LNCAP (cell line): ENCODE data around the gene MTFP1.
A peak's percentile ranks its signal among the peaks of the same experiment; 100 is the strongest.

ENCODE experiments used
- TF ChIP-seq, protein P1 (sequence below): fragments of 450-650 bp; IDR thresholded peaks from 2 replicates; pipeline ENCODE4 v1.5.1; 2017; ENCODE audit warnings: mild to moderate bottlenecking

Gene MTFP1

DNA sequence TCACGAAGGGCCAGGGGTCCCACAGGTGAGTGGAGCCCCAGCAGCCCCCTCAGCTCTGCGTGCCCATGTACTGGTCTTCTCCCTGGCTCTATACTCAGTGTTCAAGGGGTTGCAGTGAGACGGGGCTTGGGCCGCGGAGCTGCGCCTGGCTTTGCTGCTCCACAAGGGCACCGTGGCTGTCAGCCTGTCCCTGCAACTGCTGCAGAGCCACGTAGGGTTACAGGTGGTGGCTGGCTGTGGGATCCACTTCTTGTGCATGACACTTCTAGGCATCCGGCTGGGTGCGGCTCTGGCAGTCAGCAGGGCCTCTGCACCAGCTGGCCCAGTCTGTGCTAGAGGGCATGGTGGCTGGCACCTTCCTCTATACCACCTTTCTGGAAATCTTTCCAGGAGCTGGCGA is 14.3 kb downstream of the MTFP1 start:
- TF ChIP-seq, protein P1, sequence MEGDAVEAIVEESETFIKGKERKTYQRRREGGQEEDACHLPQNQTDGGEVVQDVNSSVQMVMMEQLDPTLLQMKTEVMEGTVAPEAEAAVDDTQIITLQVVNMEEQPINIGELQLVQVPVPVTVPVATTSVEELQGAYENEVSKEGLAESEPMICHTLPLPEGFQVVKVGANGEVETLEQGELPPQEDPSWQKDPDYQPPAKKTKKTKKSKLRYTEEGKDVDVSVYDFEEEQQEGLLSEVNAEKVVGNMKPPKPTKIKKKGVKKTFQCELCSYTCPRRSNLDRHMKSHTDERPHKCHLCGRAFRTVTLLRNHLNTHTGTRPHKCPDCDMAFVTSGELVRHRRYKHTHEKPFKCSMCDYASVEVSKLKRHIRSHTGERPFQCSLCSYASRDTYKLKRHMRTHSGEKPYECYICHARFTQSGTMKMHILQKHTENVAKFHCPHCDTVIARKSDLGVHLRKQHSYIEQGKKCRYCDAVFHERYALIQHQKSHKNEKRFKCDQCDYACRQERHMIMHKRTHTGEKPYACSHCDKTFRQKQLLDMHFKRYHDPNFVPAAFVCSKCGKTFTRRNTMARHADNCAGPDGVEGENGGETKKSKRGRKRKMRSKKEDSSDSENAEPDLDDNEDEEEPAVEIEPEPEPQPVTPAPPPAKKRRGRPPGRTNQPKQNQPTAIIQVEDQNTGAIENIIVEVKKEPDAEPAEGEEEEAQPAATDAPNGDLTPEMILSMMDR, result no peak

DNA sequence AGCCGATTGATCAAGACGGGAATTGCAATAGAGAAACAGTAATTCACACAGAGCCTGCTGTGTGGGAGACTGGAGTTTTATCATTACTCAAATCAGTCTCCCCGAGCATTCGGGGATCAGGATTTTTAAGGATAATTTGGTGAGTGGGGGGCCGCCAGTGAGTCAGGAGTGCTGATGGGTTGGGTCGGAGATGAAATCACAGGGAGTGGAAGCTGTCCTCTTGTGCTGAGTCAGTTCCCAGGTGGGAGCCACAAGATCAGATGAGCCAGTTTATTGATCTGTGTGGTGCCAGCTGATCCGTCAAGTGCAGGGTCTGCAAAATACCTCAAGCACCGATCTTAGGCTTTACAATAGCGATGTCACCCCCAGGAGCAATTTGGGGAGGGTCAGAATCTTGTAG is 15.5 kb downstream of the MTFP1 start:
- TF ChIP-seq, protein P1, result no peak

DNA sequence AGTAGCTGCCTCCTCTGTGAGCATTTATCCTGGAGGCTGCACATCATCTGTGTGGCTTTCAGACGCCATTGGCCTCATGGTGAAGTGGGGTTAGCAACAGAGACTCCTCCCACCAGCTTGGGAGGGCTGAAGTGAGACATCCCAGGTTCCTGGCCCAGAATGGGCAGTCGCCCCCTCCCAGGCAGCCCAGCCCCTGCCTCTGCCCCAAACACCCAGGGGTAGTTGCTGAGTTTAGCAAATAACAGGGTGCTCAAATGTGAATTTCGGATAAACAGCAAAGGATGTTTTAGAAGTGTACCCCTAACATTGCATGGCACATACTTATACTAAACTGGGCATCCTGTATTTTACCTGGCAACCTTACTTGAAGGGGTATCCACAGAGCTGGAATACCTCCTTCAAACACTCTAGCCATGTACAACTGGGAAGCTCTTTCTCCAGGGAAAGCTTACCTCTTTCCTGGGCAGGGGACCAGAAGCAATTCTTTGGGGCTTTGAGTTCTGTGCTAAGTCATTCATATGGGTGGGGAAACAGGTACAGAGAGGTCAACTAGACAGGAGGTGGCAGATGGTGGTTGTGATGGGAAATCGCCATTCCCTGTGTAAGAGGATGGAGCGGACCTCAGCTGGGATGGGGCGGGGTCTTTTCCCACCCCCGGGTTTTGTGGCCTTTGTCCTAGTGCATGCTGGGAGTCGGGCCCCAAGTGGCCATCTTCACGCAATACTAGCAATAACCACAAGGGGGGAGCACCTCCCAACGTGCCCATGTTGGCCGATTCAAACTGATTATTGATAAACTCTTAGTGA is 19.3 kb downstream of the MTFP1 start:
- TF ChIP-seq, protein P1, result peak; percentile 84

DNA sequence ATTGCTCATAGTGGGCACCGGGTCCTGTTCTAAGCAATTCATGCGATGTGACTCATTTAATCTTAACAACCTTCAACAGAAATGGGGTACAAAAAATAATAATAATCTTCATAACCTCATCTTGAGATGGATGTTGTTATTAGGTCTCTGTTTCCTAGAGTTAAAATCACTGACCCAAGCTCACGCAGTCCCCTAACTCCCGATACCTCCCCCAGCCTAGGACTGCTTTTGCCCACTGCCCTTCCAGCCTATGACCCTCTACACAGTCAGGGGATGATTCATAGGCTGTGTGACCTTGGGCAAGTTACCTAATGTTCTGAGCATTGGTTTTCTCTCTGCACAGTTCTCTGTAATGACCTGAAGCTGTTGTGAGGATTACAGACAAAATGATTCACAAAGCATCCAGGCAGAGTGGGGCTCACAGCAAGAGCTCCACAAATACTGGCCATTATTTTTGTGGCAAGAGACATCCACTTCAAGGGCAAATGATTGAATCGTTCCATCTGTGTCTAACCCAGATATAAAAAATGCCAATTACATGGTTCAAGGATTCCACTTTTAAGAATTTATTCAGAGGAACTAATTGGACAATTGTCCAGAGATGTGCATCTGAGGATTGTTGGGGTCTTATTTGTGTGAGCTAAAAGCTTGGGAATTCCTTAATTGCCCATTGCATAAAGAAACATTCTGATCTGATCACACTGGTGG is 20.0 kb downstream of the MTFP1 start:
- TF ChIP-seq, protein P1, result peak; percentile 10; the same call in 1 of the 2 replicates

DNA sequence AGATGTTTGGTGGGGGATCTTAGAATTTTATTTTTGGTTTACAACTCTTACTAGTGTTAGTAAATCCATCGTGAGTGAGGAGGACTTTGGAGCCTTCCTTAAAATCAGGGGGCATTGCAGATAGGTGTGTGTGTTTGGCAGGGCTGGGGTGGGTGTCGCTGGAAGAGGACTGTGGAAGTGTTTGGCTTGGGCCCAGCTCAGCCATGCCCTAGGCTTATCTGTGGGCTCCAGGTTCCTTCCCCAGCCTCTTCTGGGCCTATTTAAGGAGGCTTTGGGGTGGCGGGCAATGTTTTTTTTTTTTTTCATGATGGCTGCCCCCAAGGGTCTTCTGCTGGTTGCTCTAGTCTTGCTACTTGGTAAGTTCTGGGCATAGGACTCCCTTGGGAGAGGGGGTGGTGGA is 22.1 kb downstream of the MTFP1 start:
- TF ChIP-seq, protein P1, result no peak

DNA sequence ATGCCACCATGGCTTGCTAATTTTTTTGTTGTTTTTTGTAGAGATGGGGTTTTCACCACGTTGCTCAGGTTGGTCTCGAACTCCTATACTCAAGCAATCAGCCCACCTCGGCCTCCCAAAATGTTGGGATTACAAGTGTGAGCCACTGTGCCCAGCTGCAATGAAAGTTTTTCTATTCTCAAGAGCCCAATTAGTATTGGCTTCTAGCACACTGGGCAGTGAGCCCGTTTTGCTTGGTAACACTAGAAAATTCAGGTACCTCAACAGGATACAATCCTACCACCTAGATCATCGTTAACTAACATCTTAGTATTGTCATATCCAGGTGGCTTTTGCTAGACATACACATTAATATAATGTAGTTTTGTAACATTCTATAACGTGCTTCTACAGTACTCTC is 27.3 kb downstream of the MTFP1 start:
- TF ChIP-seq, protein P1, result no peak

DNA sequence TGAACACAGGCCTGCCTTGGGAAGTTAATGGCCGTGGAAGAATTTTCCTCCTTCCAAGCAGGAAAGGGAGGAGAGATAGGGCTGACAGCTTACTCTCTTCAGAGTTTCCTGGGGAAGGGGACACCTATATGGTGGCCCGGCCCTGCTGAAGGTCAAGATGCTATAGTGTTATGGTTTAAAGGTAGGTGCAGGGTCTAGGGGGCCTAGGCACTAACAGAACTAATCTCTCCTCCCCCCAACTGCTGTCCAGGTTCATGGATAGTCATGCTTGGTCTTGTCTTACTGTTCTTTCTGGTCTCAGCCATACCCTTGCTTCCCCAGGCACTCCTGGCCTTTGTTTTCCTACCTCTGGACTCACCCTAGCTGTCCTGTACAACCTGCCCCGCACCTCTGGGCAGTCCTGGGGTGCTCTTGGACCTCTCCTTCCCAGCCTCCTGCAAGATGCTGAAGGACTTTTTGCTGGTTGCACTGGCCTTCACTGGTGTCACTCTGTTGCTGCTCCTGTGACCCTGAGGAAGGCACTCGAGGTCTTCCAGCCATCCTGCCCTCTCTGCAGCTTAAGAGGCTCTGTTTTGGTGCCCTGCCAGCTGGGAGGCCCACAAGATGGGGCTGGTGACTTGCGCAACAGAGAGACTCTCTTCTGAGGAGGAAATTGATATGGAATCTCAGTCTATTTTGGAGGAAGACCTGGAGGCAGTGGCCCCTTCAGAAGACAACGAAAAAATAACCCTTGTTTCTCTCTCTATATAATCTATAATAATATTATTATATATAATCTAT is 28.4 kb downstream of the MTFP1 start:
- TF ChIP-seq, protein P1, result no peak
